HG03520 (cell line): Measurements from ENCODE around the gene ADGRF5.

ENCODE experiments used
- ATAC-seq: cut with Tn5 transposase; IDR thresholded peaks from one replicate; pipeline ENCODE4 v1.9.1; 2021; ENCODE audit warnings: mild to moderate bottlenecking, moderate library complexity; ENCODE audit not compliant: unreplicated experiment

Gene ADGRF5

DNA sequence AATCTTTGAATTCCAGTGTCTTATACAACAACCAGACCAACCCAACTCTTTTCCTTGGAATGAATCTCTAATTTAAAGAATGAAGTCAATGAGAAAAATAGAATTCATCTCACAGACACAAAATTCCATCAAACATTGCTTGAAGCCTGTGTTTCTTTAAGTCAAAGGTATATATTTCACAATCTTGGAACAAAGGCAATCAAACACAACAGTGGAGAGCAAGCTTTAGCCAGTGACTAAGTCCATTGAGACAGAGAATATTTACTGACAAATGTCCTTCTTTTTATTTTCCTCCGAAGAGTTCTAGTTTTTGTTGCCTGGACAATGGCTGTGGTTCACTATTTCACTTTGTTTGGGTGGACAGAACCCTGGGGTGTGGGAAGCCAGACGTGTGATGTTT is 92.8 kb downstream of the ADGRF5 start:
- no peak for ATAC-seq

GRCh38 chr6:46821458-46821881 is 100.3 kb downstream of the ADGRF5 start:
- no peak for ATAC-seq

DNA sequence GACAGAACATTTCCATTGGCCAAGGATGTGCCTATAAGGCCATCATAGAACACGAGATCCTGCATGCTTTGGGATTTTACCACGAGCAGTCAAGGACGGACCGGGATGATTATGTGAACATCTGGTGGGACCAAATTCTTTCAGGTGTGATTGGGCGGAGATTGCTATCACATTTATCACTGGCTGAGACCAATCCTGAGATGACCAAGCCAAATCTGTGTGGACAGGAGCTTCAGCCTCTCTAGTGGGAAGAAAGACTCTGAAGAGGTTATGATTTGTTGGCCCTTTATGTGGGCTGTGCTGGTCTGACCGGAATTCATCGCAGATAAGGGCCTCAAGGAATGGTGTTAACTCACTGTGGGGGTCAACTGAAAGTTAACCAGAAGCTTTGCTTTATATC is 102.2 kb downstream of the ADGRF5 start:
- no peak for ATAC-seq

GRCh38 chr6:46816626-46817025 is 105.1 kb downstream of the ADGRF5 start:
- no peak for ATAC-seq

DNA sequence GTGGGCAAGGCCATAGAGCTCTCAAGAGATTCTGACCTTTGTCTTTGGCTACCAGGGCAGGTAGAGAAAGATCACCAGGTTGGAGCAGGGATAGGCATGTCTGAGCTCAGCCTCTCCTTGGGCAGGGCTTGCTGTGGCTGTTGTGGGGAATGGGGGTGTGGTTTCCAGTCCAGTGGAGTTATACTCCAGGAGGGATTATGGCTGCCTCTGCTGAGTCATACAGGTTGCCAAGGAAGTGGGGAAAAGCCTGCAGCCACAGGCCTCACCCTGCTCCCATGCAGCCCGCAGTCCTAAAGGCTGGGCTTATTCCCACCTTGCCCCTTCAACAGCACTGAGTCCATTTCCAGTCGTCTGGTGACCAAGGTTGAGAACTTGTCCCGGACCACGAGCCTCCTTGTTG is 106.6 kb downstream of the ADGRF5 start:
- ATAC-seq = no peak

DNA sequence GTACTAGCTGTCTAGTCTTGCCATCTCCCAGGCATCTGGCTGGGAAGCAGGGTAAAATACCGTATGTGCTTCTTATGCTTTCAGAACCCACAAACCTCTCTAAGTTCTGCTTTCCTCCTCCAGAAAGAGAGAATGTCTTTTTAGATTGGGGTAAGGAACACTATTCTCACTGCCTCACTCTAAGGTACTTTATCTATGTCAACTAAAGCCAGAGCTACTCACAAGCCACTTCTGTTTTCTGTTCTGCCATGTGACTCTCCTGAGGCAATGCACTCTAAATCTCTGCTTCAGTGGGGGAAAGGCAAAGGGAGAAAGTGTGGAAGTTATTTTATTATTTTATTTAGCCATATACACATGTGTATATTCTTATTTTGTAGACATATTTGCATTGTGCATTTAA is 112.9 kb downstream of the ADGRF5 start:
- ATAC-seq = no peak
